NCI-H2107 treated with DMSO at 0.1 percent for 48 hours (cell line): ENCODE data around the gene TSKU.
"Not testable (repeated sequence)": the region's sequence is repeated elsewhere in the genome, so short reads cannot be mapped to it uniquely, and the experiment has no call there.

Source experiments
- DNase-seq: peaks from one replicate; lab custom pipeline; 2025; ENCODE audit not compliant: unreplicated experiment; lab: John Stamatoyannopoulos, UW

The TSKU gene

DNA sequence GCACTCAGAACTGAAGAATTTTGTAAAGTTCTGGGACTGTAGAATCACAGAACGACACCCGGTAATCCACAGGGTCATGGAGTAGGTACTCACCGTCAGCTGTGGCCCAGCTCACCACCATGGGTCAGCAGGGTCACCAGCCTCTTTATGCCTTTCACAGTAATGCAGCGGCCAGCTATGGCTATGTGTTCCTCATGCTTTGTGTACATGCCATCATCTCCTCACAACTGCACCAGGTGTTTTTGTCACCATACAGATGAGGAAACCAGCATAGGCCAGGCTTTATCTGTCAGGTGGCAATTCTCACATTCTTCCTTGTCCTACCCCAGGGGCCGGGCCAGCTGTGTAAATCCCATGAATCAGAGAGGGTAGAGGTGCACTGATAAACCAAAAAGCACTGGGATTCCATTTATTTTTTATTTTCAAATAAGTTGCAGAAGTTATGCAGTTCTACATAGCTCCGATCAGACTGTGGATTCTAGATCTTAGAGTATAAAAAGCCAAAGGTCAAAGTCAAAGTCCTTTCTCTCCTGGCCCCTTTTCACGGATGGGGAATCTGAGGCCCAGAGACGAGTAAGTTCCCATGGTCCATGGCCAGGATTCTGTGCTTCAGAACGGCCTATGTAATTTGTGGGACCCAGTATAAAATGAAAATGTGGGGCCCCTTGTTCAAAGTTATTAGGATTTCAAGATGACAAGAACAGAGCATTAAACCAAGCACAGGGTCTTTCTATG, 17.5 kb downstream of the TSKU start:
- DNase-seq = no peak

DNA sequence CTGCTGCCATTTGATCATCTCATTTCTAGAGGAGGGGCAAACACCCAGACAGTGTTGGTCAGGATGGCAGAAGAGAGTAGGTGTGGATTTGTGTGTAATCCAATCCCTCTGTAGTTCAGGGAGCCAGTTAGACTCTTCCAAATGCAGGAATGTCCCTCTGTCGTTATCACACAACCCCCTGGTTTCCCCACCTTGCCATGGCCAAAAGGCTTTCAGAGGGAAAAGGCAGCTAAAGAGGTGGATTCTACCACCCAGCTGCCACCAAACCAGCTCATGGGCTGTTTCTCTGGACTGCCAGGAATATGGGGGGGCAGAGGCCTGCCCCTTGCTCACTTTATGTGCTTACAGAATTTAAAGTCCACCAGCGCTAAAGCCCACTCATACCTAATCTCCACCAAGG, 18.1 kb downstream of the TSKU start:
- no peak for DNase-seq

GRCh38 chr11:76801736-76802135, 18.6 kb downstream of the TSKU start:
- DNase-seq = no peak

- no peak for DNase-seq
Observed at GRCh38 chr11:76802151-76802550, 19.0 kb downstream of the TSKU start.

DNA sequence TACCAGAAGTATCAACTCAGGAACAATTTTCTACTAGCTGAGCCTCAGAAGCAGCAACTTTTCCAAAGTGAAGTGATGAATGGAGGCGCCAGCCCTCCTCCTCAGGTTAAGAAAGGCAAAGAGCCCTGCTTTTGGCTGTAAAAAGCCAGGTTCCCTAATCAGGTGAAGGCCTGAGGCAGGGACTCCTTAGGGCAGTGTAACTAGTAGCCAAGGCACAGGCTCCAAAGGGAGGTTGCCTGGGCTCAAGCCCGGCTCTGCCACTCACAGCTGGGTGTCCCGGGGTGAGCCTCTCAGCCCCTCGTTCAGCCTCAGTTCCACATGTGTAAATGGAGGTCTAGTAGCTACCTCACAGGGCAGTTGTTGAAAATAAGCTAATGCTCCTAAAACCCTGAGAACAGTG, 19.5 kb downstream of the TSKU start:
- DNase-seq = no peak

- no peak for DNase-seq
Observed at GRCh38 chr11:76803023-76803422, 19.9 kb downstream of the TSKU start.

DNA sequence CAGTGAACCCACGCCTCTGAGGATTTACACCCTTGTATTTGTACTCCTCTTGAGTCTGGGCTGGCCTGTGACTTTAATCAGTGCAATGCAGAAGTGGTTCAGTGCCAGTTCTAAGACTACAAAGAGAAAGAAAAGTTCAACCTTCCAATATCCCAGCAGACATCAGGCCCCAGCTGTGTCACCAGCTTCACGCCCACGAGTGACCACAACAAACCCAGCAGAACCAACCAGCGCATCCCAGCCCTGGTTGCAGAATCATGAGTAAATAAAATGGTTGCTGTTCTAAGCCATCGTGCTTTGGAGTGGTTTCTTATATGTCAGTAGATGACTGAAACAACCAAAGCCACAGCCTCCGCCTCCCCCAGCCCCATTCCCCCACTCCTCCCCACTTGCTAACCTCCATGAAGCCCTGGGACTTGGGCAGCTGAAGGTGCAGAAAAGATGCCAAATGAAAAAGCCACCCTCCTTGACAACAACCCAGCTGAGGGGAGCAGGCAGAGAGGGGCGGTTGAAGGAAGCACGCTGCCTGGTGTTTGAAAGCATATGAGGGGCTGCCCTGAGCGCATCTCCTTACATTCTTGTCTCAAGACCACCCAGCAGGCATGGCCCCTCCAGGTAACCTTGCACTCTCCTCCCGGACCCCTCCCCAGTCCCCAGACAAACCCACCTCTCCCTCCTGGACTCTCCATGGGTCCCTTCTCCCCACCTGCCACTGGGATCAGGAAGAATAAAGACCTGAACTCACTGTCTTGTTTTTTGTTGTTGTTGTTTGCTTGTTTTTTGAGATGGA, 20.9 kb downstream of the TSKU start:
- no peak for DNase-seq

DNA sequence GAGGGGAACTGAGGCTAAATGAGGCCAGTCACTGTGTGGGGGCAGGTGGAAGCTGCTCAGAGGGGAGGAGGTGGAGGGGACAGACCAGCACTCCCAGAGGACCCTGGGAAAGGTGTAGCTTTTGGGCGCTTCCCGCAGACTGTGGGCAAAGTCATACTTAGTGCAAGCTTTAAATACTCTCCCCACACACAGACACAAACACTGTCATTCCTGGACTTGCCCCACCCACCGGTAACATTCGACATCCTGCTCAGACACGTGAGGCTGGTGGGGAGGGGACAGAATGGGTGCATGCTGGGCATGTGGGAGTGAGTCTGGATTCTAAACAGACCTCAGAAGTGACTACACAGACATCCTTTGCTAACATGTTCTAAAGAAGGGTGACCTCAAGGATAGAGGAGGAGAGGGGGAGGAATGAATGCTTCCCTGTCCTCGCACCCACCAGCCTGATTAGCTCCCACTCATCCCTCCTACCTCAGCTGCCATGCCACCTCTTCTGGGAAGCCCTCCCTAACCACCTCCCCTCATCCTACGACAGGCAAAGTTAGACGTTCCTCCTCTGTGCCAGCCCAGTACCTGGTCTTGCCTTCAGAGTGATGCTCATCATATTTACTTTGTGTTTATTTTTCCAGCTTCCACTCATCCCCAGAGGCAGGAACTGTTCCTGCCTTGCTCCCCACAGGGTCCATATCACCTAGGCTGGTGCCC, 22.2 kb downstream of the TSKU start:
- no peak for DNase-seq

GRCh38 chr11:76806131-76806530, 23.0 kb downstream of the TSKU start:
- no peak for DNase-seq

- no peak for DNase-seq
Observed at GRCh38 chr11:76806608-76807205, 23.6 kb downstream of the TSKU start.

- DNase-seq = no peak
Observed at GRCh38 chr11:76807206-76807875, 24.2 kb downstream of the TSKU start.

GRCh38 chr11:76808171-76808570, 25.0 kb downstream of the TSKU start:
- no peak for DNase-seq

DNA sequence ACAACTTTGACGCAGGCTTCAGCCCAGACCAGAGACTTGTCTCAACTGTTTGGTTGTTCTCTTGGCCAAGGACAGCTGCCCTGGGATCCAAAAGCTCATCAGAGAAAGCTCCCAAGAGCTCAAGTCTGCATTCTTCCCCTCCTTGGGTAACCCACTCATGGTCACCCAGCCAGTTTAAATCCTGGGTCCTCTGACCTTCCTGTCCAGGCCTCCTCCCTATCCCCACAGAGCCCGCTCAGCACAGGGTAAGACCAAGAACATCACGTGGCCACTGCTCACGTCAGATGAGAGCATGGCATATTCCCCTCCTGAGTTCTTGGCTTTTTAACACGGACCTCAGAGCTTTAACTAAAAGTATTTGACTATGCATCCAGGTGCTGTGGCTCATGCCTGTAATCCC, 25.8 kb downstream of the TSKU start:
- DNase-seq = no peak

DNA sequence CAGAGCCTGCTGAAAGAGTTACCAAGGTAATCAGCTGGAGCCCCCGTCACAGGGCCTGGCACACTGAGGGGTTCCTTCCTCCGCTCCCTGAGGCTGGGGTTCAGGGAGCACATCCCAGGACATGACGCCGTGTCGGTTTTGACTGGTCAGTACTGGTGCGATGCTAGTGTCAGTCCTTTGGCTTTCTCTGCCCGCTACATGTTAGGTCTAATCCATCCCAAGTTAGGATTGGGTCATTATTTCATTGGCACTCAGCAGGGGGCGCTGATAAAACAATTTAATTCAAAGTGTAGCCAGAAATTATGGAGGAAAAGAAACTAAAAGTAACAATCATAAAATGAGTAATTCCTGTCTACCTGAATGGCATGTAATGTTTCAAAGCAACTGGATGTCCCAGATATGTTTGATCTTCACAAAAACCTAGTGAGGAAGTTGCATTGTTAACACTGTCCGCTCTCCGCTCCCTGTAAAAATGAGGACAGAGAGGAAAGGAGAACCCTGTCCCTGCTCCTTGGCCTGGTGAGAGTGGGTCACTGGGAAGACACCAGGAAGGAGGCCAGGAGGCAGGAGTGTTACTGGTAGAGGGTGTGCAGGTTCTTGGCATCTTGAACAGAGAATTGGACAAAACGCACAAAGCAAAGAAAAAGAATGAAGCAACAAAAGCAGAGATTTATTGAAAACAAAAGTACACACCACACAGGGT, 27.1 kb downstream of the TSKU start:
- no peak for DNase-seq

DNA sequence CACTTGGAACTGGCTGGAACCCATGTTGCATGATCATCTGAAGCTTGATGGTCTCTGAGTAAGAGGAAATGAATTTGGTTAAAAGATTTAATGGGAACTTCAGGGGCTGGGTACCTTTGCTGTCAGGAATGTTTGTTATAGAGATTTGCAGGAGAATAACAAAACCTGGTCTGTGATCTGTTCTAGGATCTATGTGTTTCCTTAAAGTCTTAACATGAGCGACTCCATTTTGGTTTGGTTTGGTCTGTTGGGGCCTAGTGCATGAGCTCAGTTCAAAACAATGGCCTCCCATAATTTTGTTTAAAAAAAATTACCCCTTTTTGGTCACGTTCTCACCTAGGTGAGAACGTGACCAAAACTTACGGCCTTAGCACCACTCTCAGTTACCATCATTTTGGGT, 28.1 kb downstream of the TSKU start:
- no peak for DNase-seq

GRCh38 chr11:76814414-76814813, 31.3 kb downstream of the TSKU start:
- no peak for DNase-seq

GRCh38 chr11:76815678-76816077, 32.5 kb downstream of the TSKU start:
- DNase-seq = not testable (repeated sequence)

- no peak for DNase-seq
Observed at GRCh38 chr11:76820184-76820566, 37.0 kb downstream of the TSKU start.

DNA sequence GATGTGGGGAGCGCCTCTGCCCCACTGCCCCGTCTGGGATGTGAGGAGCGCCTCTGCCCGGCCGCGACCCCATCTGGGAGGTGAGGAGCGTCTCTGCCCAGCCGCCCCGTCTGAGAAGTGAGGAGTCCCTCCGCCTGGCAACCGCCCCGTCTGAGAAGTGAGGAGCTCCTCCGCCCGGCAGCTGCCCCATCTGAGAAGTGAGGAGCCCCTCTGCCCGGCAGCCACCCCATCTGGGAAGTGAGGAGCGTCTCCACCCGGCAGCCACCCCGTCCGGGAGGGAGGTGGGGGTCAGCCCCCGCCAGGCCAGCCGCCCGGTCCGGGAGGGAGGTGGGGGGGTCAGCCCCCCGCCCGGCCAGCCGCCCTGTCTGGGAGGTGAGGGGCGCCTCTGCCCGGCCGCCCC, 38.2 kb downstream of the TSKU start:
- not testable (repeated sequence) for DNase-seq

- no peak for DNase-seq
Observed at GRCh38 chr11:76822406-76822805, 39.2 kb downstream of the TSKU start.
